Measurements from ENCODE around the gene CCL20.

DNA sequence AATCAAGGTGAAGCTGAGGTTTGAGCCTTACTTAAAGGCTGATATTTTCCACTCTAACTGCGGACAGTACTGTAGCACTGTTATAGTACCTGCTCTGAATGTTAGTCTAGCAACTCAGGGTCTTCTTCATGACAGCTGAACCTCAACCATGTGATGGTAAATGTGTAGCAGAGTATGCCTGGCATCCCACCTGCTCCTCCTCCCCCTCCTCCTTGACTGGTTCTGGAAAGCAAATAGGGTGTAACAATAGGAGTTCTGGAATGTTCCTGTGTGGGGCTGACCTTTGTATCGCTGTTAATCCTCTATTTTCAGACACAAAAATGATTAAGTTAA, 447 bp upstream of the CCL20 start:
- TF ChIP-seq POLR2AphosphoS5 (IDR thresholded peaks at IDR 0.05) (no peak), REST (IDR thresholded peaks at IDR 0.05; ENCODE audit: borderline replicate concordance) (no peak), EP300 (conservative IDR thresholded peaks at IDR 0.05; ENCODE audit: poor library complexity, severe bottlenecking) (no peak)
- TF ChIP-seq, protein P1, sequence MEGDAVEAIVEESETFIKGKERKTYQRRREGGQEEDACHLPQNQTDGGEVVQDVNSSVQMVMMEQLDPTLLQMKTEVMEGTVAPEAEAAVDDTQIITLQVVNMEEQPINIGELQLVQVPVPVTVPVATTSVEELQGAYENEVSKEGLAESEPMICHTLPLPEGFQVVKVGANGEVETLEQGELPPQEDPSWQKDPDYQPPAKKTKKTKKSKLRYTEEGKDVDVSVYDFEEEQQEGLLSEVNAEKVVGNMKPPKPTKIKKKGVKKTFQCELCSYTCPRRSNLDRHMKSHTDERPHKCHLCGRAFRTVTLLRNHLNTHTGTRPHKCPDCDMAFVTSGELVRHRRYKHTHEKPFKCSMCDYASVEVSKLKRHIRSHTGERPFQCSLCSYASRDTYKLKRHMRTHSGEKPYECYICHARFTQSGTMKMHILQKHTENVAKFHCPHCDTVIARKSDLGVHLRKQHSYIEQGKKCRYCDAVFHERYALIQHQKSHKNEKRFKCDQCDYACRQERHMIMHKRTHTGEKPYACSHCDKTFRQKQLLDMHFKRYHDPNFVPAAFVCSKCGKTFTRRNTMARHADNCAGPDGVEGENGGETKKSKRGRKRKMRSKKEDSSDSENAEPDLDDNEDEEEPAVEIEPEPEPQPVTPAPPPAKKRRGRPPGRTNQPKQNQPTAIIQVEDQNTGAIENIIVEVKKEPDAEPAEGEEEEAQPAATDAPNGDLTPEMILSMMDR (IDR thresholded peaks at IDR 0.05; ENCODE audit: poor library complexity, severe bottlenecking): no peak
